Activated CD4-positive, alpha-beta T cell treated with anti-CD3 and anti-CD28 coated beads, Interleukin-2, amount 50 U/mL, for 1 hour (primary cell): ENCODE results near the gene MATK.
"Not testable (repeated sequence)": the region's sequence is repeated elsewhere in the genome, so short reads cannot be mapped to it uniquely, and the experiment has no call there.

Experiments used
- DNase-seq: peaks from one replicate; pipeline ENCODE4 v3.0.0-alpha.2; 2020

Gene MATK

DNA sequence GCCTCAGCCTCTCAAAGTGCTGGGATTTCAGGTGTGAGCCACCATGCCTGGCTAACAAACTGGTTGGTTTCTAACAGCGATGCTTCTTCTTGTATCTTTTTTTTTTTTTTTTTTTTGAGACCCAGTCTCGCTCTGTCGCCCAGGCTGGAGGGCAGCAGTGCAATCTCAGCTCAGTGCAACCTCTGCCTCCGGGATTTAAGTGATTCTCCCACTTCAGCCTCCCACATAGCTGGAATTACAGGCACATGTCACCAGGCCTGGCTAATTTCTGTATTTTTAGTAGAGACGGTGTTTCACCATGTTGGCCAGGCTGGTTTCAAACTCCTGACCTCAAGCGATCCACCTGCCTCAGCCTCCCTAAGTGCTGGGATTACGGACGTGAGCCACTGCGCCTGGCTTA, 30.0 kb upstream of the MATK start:
- DNase-seq = not testable (repeated sequence)

DNA sequence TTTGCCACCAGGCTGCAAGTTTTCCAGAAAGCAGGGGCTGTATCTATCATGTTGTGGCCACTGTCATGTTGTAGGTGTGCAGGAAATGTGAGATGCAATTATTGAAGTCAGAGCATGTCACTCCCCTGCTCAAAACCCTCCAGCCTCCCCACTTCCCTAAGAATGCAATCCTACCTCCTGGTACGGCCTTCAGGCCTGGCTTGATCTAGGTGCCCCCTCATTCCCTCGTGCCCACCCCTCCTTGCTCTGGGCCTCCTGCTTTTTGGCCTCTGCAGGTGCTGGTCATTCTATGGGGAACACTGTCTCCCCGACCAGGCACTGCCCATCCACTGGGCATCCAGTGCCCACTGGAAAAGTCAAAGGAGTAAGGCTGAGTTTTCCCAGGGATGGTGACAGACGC, 28.5 kb upstream of the MATK start:
- no peak for DNase-seq

DNA sequence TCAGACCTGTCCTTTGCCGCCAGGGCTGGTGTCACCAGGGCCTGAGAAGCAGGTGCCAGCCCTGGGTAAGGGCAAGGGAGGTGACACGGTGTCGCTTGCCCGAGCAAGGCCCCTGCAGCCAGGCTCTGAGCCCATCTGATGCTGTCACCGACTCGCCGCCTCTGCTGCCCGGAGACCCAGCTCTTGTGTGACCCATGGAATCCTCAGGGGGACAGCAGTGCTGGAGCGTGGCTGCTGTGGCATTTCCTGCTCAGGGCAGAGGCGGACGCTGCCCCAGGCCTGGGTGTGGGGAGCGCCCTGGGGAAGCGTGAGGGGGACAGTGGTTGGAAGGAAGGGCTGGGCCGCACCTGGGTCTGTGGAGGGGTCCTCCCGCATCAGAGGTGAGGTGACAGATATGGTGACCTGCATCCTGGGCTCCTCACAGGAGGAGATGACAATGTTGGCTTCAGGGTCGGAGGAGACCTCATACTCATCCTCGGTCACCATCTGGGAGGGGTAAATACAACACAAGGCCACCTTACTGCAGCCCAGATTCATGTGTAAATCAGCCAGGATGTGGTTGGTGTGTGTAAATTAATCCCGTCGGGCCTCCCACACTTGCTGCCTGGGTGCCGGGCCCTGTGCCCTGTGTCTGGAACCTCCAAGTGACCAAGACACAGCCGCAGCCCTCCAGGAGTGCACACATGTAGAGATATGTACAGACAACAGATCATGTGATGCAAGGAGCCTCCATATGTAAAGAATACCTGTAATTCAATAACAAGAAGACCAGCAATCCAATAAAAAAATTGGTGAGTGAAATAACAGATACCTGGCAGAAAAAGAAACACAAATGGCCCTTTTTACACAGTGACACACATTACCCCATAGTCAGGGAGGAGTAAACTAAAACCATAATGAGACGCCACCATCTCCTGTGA, 27.6 kb upstream of the MATK start:
- DNase-seq = no peak

DNA sequence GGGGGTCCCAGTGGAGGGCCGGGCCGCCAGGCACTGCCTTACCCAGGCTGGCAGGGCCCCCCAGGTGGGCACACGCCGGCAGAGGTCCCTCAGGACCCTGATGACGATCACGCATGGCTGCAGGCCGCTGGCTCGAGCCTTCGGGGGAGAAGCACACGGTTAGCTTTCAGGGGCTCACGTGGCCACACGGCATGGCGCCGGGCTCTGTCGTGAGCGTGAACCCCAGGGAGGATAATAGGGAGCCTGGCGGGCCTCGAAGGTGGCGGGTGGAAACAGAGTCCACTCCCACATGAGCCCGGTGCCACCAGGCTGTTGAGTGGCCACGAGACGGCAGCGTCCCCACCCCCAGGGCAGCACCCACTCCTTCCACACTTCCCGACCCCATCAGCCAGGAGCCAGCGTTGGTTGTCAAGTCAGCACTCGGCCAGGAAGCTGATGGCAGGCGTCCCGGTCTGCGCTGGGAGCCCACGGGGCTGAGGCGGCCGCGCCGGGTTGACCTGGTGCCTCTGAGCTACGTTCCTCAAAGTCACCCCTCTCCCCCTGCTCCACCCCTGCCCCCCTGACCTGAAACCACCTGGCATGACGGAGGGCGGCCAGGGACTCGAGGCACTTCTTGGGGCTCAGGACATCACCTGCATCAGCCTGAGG, 24.7 kb upstream of the MATK start:
- DNase-seq = no peak

DNA sequence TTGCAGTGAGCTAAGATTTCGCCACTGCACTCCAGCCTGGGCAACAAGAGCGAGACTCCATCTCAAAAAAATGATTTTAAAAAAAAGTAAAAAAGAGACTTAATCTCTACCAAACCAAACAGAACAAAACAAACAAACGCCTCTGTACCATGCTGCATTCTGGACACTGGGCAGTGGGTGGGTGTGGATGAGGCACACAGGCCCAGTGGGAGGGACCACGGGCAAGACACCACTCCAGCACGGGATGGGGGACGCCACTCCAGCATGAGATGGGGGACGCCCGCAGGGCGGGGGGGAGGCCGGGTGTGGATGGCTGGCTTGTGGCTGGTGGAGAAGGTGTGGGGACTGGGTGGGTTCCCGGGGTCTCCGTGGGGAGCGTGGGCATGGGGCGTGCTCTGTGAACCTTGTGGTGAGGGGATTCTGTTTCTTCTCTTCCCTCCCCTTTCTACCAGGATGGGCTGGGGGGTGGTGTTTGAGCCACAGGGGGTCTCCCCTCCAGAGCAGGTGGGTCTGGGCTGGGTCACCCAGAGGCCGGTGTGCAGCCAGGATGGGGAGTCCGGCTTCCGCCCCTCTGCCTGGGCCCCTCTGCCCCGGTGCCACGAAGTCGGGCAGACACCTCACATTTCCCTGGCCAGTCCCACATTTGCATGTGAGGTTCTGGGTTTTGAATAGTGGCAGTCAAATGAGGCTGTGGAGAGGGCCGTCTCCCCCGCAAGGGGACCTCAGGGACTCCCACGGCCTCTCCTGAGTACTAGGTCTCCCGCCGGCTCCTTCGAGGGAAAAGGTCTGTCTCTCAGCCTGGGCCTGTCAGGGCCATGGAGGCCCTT, 23.9 kb upstream of the MATK start:
- DNase-seq = no peak

DNA sequence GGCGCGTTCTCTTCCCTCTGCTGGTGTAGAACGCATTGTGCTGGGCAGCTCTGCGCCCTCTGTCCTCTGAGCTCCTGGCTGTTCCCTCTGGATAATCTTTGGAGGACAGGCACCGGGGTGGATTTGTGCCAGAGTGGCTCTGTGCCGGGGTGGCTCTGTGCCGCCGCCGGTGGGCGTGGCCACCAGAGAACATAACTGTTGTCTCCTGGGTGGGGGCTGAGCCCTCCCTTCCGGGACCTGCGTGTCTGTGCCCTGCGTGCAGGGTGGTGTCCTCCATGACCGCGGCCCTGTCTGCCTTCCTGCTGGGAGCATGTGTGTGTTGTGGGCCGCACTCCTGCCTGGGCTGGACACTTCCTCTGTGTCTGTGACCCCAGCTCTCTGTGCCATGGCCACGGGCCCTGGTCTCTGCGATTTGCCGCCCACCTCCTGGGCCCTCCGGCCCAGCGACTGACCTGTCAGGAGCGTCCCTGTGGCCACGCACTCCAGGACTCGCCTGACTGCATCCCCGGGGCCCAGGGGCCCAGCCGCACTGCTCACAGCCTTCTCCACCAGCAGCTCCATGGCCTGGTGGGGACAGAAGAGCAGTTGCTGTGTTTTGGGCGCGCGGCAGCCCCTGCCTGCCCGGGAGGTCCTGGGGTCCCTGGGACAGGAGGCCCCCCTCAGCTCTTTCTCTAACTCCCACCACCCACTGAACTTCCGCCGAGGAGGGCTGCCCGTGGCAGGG, 22.4 kb upstream of the MATK start:
- DNase-seq = no peak

DNA sequence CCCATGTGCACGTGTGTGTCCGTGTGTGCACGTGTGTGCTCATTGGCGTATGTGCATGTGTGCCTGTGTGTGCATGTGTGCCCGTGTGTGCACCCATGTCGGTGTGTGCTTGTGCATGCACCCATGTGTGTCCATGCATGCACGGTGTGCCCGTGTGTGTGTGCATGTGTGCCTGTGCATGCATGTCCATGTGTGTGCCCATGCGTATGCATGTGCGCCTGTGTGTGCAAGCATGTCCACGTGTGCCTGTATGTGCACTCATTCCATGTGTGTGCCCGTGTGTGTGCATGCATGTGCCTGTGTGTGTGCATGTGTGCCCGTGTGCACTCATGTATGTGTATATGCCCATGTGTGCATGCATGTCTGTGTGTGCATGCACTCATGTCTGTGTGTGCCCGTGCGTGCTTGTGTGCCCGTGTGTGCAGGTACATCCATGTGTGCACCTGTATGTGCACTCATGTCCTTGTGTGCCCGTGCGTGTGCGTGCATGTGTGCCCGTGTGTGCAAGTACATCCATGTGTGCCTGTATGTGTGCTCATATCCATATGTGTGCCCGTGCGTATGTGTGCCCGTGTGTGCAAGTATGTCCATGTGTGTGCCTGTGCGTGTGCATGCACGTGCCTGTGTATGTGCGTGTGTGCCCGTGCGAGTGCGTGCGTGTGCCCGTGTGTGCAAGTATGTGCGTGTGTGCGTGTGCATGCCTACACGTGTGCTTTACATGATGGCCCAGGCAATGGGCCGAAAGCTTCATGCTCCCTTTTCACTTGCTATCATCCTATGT, 21.6 kb upstream of the MATK start:
- DNase-seq = no peak

DNA sequence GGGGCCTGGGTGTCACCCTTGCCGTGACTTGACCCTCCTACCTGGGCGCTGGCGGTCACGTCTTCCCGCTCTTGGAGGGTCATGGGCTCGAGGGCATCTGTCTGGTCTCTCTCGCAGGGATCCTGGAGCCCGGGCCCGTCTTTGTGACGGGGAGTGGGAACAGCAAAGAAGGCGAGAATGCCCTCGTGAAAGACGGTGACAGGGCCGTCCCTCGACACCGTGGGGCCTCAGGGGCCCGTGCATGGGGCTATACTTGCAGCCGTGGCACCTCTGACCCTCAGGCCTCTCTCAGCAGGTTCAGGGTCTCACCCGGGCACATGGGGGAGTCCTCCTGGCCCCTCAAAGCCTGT, 20.9 kb upstream of the MATK start:
- DNase-seq = no peak

DNA sequence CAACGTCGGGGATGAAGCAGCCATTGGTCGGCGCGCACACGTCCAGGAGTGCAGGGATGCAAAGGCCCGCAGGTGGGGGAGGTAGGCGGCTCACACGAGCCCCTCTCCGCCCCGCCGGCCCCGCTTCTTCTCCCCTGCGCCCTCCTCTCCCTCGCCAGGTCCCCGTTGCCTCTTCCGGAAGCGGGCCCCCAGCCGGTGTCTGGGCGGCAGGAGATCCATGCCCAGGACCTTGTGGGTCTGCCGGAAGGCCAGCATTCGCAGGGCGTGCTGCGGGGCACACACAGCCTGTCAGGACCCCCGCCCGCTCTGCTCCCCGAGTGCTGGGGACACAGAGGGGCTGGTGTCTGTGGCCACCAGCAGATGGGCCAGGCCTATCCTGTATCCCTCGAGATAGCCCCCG, 19.7 kb upstream of the MATK start:
- no peak for DNase-seq

DNA sequence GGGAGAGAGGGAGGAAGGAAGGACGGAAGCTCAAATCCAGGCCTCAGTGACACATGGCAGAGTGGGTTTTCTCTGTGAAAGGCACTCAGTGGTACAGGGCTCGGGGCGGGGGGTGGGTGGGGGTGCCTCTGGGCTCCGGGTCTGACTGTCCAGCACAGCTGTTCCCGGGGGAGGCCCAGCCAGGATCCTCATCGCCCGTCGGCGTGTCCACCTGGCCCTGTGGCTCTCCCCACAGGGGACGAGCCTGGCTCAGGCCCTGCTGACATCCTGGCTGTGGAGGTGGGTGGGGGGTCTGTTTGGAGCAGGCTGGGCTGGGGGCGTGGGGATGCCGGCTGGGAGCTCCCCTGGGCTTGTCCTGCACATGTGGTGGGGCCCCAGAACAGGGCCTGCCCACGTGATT, 18.2 kb upstream of the MATK start:
- no peak for DNase-seq

DNA sequence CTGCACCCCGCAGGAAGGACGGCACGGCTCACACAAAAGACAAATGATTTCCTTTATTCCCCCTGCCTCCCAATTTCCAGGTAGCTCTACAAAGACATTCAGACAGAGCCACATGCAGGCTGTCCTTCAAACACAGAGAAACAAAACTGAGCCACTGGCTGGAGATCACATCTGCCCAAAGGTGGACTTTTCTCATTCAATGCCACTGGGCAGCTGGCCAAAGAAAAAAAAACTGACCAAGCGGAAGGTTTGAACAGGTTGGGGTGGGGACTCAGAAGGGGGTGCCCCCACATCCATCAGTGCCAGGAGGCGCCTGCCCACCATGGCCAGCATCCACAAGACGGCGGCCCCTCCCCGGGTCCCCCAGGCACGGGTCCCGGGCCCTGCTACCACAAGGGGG, 17.8 kb upstream of the MATK start:
- DNase-seq = no peak

DNA sequence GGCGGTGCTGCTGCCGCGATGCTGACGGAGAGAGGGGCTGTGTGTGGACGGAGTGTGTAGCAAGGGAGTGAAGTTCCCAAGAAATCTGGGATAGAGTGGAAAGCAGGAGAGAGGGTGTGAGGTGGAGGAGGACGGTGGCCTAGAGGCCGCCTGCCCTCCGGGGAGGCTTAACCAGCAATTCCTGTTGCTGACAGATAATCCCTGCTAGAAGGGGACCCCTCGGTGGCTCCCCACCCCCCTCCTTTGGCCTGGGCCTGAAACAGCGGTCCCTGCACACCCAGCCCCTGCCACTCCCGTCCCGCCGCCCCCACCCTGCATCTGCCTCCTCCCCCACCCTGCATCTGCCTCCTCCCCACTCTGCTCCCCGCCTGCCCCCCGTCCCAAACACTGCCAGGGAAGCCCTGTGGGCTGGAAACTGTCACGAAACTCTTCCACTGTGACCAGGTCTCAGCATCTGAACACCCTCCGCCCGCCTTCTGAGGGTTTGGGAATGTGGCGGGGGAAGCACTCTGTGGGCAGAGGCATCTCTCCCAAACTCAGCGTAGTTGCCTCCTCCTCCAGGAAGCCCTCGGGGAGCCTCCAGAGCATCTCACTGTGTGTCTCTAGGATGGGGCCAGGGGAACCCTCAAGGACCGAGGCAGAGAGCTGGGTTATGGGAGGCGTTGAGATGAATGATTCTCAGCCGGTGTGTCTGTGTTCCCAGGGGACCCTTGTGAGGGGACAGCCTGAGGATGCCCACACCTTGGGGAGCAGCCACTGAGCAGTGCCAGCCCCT, 17.1 kb upstream of the MATK start:
- DNase-seq = no peak

DNA sequence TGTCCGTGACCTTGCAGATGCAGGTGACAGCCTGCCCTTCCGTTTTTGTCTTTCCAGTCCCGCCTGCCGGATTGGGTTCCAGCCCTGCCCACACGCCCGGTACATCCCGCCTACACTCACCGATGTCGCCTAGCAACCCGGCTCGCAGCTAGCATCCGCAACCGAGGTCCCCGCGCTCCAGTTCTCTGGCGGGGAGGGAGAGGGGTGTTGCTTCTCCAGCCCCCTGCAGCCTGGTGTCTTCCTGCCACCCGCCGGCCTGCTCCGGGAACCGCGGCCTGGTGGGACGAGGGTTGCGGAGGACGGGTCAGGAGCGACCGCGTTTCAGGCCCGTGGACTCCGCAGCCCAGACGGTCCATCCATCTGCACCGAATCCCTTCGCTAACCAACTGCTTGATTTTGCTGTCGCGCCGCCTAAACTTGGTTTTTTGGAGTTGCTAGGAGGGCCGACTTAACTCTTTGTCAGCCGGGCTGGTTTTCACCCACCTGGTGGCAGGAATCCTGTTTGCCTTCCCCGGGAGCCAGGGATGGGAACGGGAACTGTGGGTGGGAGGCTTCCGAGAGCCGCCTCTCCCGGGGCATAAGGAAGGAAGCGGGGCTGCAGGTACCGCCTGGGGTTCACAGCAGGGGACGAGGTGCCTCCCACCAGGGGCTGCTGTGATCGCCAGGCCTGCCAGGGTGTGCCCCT, 15.4 kb upstream of the MATK start:
- peak; percentile 49 for DNase-seq

DNA sequence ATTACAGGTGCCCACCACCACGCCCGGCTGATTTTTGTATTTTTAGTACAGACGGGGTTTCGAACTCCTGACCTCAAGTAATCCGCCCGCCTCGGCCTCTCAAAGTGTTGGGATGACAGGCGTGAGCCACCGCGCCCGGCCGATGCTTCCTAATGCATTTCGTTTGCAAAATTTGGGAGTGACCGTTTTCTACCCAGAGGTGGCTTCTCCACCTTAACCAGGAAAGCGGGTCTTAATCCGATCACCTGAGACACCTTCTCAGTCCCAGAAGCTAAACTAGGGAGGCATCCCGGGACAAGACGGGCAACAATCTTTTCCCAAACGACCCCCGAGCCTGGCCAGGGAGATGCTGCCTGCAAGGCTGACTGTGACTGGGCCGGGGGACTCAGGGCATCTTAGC, 14.8 kb upstream of the MATK start:
- DNase-seq = no peak

DNA sequence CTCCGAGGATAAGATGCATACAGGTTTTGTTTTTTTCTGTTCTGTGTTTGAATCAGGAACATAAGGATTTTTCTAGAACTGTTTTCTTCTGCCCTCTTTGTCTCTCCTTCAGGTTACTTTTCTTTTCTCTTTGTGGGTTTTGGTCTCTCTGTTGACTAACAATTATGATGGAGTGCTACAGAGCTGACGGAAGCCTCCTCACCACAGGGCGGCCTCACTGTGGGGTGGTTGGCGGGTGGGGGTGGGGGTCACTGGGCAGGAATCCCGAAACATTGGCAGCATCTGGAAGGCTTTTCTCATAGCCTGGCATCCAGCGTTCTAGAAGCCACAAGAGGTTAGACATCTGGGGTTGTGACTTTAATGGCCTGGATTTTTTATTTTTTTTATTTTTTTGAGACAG, 12.0 kb upstream of the MATK start:
- no peak for DNase-seq

DNA sequence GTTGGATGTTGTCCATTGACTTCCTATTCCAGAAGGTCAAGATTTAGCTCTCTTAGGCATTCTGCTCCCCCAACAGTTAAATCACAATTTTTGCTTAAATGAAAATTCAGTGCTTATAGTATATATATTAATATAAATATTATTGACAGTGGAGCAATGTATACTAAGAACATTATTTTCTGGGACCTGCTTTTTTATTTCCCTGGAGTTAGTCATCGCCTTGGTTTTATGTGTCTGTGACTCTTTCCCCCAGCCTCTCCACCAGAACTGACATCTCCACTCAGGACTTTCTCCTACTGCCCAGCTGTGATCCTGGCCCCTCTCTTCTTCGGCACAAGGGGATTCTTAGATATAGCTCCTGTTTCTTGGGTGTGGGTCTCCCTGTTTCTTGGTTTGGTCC, 10.2 kb upstream of the MATK start:
- no peak for DNase-seq

DNA sequence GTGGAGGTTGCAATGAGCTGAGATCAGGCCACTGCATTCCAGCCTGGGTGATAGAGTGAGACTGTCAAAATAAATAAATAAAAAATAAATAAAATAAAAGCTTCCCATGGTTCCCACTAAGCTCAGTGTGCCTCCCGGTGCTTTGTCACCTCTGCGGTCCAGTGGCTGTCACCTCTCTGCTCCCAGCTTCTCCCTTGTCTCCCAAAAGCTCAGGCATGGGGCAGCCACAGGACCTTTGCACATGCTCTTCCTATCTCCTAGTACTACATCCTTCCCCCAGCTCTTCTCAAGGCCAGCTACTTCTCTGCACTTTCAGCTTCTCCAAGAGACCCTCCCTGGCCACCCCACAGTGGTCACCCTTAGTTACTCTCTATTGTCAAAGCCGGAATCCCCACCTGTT, 7.6 kb upstream of the MATK start:
- no peak for DNase-seq

DNA sequence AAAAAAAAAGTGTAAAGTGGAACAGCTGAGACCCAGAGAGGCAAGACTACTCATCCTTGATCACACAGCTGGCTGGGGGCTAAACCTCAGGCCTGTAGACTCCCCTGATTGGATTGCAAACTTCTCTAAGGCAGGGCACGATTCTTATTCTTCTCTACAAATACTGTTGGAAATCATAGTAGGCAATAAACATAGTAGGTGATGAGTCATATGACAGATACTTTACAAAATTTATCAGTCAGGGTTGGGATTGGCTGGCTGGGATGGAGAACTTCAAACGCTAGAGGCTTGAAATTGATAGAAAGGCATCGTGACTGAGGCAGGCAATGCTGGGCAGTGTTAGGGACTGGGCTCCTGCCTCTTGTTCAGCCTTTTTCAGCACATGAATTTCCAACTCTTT, 5.9 kb upstream of the MATK start:
- DNase-seq = no peak

DNA sequence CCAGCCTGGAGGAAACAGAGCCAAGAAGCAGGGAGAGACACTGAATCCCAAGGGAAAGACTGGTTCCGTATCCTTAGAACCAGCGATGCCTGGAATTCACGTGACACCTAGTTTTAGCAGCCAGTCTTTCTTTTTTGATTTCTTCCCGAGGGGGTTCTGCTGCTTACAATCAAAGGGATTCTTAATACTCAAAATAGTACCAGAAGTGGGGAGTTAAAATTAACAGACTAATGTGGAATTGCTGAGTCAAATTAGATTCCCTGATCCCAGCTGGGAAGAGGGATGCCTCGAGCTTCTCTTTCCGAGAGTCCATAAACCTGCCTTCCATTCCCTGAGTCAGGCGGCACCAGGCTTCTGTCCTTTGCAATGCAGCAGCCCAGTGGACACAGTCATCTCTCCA, 4.8 kb upstream of the MATK start:
- DNase-seq = no peak

DNA sequence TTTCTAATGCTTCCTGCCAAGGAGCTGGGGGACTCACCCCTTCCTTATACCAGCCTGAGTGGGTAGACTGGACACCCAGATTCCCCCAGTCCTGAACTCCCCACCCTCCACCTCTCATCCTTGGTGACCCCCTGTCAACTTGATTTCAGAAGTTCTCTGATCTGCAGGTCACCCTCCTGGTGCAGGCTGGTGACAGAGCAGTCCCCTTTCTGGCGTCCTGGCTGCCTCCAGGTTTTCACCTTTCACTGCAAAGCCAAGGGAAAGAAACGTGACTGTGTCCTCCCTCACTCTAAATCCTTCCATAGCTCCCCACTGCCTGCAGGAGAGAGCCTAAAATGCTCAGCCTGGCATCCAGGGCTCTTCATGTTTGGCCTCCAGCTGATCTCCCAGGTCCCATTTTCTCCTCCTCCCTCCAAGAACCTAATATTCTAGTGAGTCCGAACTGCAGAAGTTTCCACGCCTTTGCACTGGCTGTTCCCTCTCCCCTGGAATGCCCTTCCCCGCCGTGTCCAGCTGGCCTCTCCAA, 4.1 kb upstream of the MATK start:
- no peak for DNase-seq
